HG02678 (cell line): ENCODE results near the gene FGD5.

Source experiments
- ATAC-seq: cut with Tn5 transposase; IDR thresholded peaks from one replicate; pipeline ENCODE4 v1.9.1; 2021; ENCODE audit warnings: mild to moderate bottlenecking, moderate library complexity; ENCODE audit not compliant: unreplicated experiment

Gene FGD5

DNA sequence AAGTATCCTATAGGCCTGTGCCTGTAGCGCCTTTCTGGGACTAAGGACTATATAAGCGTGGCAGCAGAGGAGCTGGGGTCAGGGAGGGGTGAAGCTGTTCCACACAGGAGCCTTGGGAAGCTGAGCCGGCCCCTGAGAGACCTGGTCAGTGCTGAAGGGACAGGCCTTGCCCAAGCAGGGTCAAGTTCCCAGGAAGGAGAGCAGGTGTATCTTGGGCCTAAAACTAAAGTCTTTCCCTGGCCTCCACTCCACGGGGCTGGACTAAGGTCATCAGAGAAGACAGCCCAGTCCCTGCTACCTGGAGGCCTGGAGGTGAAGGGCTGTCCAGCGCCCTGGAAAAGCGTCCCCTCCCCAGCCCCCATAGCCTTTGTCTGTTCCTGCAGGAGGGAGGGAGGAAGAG lies 104.7 kb downstream of the FGD5 start:
- no peak for ATAC-seq

DNA sequence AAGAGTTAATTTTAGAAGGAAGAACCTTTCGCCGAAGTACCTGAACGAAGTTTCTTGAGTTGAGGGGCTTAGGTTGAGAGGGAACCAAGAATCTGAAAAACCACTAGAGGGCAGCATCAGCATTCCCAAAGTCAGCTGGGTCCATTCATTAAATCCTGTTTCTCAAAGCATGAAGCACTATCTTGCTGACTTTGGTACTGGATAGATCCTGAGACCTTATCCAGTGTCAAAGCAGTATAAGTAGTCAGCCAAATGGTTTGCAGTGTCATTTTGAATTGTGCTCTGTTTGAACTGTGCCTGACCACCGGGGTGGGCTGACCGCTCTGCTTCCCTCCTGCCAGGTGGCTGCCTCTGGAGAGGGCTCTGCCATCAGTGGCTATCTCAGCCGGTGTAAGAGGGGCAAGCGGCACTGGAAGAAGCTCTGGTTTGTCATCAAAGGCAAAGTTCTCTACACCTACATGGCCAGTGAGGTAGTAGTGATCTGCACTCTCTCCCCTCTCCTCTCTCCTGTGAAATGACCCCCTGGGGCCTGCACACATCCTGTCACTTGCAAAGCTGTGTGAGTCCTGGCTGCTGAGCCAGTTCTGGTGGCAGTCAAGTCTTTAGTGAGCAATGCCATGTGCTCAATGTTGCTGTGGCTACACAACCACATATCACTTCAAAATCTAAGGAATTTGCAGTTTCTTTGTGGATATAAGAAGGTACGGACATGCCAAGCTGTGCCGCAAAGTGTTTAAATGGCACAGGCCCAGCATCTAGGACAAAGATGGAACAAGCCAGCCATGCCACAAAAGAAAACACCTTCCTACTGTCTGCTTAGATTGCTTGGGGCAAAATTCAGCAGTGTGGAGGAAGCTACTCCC lies 107.2 kb downstream of the FGD5 start:
- ATAC-seq = no peak

DNA sequence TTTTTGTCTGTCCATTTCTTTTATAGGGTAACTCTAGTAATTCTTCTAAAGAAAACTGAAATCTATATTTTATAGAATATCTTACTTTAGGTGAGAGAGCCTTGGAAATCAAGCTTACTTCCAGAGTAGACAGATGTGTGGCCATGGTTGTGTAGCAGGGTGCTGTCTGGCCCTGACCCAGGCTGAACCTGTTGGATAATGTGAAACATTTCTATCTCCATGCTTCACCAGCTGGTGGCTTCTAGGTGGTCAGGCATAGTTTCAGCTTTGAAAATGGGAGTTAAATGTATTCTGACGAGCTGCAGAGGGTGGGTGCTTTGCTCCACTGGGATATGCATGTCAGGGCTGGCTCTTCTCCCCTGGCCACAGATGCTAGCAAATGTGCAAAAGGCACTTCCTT lies 107.8 kb downstream of the FGD5 start:
- no peak for ATAC-seq

DNA sequence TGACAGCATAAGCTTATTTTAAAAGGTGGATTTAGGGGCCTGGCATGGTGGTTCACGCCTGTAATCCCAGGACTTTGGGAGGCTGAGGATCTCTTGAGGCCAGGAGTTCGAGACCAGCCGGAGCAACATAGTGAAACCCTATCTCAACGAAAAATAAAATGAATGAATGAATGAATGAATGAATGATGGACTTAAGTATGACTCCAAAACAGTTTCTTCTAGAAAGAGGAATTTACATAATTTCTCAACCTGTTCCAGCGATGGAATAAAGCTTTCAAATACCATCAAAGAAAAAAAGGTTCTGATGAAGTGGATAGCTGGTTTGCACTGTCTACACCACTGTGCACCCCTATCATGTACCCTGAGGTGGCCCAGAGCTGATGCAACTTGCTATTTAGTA lies 108.5 kb downstream of the FGD5 start:
- ATAC-seq = no peak

DNA sequence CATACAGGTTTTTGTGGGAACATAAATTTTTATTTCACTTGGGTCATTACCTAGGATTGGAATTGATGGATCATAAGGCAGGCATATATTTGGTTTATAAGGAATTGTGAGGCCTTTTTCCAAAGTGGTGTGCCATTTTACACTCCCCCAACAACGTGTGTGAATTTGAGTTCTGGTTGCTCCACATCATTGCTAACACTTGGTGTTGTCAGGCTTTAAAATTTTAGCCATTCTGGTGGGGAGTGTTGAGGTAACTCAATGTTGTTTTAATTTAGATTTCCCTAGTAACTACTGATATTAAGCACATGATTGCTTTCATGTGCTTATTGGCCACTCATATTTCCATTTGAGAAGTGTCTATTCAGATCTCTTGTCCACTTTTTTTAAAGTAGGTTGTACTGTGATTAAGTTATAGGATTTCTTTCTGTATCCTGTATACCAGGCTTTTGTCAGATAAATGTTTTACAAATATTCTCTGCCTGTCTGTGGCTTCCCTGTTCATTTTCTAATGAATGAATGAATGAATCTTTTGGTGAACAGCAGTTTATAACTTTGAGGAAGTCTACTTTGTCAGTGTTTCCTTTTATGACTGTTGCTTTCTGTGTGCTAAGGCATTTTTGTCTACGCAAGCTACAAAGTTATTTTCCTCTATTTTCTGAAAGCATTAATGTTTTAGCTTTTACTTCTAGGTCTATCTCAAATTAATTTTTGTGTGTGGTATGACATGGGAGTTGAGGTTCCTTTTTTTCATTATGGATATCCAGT lies 110.7 kb downstream of the FGD5 start:
- no peak for ATAC-seq

- no peak for ATAC-seq
These were observed 115.2 kb downstream of the FGD5 start for GRCh38 chr3:14933820-14934425.

GRCh38 chr3:14935592-14936345 lies 117.0 kb downstream of the FGD5 start:
- no peak for ATAC-seq

DNA sequence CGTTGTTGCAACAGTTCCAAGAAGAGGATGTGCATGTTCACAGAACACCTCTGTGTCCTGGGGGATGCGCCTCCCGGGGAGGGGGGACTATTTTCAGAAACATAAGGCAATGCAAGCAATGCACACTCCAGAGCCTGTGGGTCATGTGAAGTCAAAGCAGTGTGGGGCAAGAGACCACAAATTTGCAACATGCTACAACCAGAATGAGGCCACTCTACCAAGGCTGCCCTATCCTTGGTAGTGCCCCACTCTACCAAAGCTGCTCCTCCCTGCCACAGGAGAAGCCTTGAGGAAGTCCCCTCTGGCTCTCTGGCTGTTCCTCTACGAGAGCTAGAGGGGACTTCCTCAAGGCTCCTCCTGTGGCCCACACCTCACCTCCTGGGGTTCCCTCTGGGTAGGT lies 120.2 kb downstream of the FGD5 start:
- no peak for ATAC-seq

DNA sequence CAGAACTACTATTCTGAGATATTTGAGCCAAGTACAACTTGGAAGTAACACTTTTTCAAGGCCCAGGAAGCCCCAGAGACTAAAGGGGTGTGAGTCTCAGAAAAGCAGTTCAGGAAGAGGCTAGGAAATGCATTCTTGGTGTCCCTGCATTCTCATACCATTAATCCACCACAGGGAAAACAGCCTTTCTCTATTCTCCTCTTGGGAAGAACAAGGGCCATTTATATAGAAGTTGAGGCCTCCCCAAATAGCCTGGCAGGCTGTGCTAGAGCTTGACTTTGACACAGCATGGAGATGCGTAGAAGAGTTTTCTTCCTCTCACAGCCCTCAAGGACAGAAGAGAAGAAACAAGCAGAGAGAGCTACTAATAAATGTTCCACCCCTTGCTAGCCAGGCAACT lies 123.1 kb downstream of the FGD5 start:
- no peak for ATAC-seq

DNA sequence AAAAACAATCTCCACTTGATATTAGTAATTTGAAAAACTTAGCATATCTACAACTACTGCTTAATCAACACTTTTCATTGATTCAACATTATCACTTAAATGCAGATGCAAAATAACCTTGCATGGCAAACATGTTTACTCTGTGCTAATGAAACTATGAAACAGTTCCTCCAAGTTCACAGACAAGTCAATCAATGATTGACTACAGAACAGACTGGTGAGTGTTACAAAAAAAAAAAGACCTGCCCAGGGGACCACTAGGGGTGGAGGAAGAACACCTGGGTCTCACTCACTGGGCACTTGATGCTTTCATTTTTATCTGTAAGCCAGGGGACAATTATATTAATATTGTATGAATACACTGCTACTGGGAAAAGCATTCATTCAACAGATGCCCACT lies 124.3 kb downstream of the FGD5 start:
- ATAC-seq = peak; percentile 20

- no peak for ATAC-seq
These were observed 127.5 kb downstream of the FGD5 start for GRCh38 chr3:14946236-14946635.

GRCh38 chr3:14946739-14947099 lies 128.0 kb downstream of the FGD5 start:
- ATAC-seq = no peak

GRCh38 chr3:14947100-14947885 lies 128.5 kb downstream of the FGD5 start, which contains the start of gene NR2C2:
NR2C2 (plus strand) TSS chr3:14947583; CDS start chr3:15003915, 56,332 bp downstream.
- peak; percentile 52 for ATAC-seq

- ATAC-seq = peak; percentile 85
These were observed 129.3 kb downstream of the FGD5 start for GRCh38 chr3:14947886-14948608.

DNA sequence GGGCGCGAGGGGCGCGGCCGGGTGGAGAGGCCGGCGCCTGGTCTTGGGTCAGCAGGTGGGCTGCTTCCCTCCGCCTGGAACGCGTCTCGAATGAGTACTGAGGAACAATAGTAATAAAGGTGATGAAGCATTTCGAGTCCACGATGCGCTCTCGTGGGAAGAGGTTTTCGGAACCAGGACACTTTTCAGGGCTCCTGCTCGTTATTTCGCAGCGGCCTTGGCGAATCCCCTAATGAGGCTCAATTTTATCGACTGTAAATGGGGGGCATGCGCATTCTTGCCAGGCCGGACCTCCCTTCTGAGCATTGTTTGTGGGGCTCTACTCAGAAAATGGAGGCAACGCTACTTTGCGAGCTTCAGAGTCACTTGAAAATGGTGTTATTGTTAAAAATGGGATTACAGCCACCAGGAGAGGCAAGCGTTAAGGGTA lies 129.9 kb downstream of the FGD5 start:
- no peak for ATAC-seq

GRCh38 chr3:14949126-14949525 lies 130.4 kb downstream of the FGD5 start:
- no peak for ATAC-seq

DNA sequence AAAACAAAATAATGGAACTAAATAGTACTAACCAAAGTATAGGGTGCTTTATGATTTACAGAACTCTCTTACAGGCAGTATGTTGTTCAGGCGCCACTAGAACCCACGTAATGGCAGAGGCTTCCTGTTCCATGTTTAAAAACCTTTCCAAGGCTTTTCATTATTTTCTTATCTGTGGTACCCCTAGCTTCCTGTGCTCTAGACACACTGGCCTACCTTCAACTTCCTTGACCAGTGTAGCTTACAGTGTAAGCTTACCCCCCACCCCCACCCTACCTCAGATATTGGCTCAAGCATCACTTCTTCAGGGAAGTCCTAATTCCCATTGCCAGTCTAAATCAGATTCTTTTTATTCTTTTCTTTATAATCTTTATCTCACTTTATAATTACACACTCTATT lies 131.5 kb downstream of the FGD5 start:
- no peak for ATAC-seq

DNA sequence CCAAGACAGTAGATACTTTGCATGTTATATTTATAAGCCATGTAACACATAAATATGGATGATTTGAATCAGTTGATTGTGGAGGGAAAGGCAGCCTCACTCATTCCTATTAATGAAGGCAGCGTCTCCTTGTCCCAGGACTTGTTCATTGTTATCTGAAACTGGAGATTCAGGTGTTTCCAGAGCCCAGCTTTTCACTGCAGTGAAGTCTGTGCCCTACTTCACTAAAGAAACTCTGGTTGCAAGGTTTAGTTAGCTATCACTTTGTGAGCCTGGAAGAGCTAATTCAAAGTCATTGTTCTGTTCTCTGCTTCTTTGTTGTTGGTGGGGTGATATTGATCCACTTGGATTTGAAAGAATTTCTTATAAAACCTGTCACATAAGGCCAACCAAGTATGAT lies 138.4 kb downstream of the FGD5 start:
- no peak for ATAC-seq

DNA sequence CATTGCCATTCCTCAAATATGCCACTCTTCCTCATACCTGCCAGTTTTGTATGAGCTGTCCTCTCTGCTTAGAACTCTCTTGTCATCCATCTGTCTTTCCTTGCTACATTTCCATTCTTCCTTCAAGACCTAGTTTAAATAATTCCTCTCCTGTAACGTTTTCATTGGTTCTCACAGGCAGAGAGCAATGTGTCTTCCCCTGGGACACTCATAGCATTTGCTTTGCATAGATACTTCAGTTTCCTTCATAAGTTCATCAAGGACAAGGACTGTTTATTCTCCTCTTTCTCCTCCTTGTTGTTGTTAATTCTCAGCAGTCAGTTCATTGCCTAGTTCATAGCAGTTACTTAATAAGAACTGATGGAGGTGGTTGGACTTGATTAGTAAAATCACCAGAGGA lies 139.2 kb downstream of the FGD5 start:
- ATAC-seq = peak; percentile 41
